A673 (cell line): ENCODE measurements around the gene NXF1.

Source experiments
- EZH2 ChIP-seq: fragments of 200-600 bp; sonication (generic); IDR thresholded peaks from 2 replicates; pipeline ENCODE4 v1.6.1; 2017; ENCODE audit warnings: borderline replicate concordance, low read depth, mild to moderate bottlenecking, mixed read lengths, antibody characterized with exemption, low read length; ENCODE audit not compliant: poor library complexity, severe bottlenecking
- TF ChIP-seq, protein P1 (sequence below): fragments of 300-800, 200-600 bp; sonication (generic); conservative IDR thresholded peaks from 2 replicates; pipeline ENCODE4 v1.5.1; 2017; ENCODE audit warnings: low read depth, mild to moderate bottlenecking, antibody characterized with exemption, low read length, moderate library complexity, mixed read lengths

DNA sequence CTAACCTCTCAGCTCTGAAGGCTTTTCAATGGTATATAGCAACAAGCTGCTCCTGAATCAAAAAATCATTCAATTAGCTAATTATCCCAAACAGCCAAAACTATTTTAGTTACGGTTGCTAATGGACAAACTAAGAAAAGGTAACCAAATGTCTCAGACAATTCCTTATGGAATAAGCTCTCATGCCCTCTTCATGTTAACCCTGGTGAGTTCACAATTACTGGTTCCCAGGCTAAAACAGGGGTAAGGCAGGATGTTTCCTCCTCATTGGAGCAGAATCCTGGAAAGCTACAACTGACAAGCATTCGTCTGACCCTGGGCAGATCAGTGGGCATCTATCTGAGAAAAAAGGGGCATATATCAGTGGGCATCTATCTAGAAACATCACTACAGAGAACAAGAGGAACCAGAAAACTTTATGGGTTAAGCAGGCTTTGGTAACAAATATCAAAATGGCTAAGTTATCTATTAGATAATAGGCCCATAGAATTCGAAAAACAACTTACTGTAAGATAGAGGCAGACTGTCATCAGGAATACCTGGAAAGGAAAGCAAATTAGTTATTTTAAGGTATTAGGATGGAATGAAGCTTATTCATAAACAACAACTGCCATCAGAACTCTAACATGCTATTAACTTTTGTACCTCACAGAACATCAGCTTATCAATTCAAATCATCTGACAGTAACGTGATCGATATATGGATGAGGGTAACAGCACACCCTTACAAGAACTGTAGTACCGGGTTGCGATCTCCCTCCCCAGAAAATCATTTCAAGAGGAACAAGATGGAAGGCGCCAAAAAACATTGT lies 49.0 kb upstream of the NXF1 start:
- TF ChIP-seq, protein P1, sequence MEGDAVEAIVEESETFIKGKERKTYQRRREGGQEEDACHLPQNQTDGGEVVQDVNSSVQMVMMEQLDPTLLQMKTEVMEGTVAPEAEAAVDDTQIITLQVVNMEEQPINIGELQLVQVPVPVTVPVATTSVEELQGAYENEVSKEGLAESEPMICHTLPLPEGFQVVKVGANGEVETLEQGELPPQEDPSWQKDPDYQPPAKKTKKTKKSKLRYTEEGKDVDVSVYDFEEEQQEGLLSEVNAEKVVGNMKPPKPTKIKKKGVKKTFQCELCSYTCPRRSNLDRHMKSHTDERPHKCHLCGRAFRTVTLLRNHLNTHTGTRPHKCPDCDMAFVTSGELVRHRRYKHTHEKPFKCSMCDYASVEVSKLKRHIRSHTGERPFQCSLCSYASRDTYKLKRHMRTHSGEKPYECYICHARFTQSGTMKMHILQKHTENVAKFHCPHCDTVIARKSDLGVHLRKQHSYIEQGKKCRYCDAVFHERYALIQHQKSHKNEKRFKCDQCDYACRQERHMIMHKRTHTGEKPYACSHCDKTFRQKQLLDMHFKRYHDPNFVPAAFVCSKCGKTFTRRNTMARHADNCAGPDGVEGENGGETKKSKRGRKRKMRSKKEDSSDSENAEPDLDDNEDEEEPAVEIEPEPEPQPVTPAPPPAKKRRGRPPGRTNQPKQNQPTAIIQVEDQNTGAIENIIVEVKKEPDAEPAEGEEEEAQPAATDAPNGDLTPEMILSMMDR, result no peak
- no peak for TF ChIP-seq EZH2
